ENCODE data around the gene TSKU.

TSKU gene

DNA sequence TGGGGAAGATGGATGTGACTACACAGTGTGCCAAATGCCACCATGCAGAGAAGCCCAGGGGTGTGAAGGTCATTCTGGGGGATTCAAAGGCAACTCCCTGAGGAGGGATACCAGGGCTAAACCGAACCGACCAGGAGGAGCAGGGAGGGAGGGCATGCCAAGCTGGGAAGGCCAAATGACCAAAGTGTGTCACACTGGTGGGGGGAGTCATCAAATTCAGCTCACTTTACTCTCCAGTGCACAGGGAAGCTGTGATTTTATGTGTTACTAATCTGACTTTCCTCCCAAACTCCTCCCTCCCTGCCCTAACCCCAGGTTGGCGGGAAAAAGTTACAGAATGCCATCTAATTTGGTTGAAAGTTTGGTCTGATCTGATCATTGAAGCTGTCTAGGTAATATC lies 29.7 kb upstream of the TSKU start:
- no peak for DNase-seq

GRCh38 chr11:76753950-76754349 lies 29.2 kb upstream of the TSKU start:
- DNase-seq, result no peak

DNA sequence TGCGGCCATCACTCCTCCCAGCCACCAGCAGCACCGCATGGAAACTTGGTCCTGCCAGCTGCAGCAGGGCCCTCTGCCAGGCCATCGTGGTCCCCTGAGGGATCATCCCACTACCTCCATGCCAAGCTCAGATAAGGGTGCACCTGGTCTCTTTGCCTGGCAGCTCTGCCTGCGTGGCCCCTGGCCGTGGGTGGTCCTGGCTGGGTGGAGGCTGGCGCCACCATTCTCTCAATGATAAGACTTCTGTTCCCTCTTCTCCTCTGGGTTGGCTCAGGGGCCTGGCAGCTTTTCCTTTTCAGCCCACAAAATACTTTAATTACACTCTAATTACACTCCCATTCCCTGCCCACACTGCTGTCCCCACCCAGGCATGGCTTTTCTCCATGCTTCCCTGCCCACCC lies 26.8 kb upstream of the TSKU start:
- no peak for DNase-seq

DNA sequence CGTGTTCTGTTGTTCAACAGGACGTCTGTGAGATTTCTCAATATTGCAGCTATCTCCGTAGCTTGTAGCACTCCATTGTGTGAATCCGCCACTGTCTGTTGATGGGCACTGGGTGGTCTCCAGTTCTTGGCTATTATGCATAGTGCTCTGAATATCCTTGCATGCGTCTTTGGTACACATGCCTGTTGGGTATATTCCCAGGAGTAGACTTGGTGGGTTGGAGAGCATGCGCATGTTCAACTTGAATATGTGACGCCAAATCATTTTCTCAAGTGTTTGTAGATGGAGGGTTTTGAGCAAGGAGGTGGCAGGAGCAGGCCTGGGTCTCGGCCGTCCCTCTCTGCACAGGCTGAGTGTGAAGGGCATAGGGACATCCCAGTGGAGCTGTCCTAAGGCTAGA lies 24.8 kb upstream of the TSKU start:
- DNase-seq, result no peak

GRCh38 chr11:76759092-76759491 lies 24.1 kb upstream of the TSKU start:
- no peak for DNase-seq

DNA sequence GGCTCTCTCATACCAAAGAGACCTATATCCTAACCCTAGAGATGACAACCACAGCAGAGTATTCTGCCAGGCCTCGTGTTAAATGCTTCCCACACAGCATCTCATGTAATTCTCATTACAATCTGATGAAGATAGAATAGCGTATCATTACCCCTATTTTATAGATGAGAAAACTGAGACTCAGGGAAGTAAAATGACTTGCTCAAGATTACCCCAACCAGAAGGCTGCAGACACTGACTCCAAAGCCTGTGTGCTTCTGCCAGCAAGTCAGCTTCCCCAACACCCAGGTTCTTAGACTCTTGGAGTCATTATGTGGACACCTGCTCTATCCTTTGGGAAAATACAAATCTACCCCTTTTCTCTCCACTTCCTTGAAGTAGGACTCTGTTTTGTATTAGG lies 23.6 kb upstream of the TSKU start:
- no peak for DNase-seq

DNA sequence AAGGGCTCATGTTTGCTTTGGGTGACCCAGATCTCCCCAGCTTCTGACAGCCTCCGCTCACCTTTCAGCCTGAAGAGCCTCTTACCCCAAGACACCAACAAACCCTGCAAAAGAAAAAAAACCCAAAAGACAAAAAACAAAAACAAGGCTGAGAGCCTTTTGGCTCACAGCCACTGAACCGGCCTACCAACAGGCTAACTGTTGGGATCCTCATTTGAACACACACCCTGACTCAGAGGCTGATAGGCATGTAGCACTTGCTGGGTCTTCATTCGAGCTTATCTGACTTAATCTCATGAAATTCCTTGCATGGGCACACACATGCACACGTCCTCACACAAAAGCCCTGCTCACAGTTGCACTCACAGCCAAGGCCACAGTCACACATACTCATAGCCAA lies 22.9 kb upstream of the TSKU start:
- DNase-seq, result no peak

GRCh38 chr11:76761718-76762355 lies 21.3 kb upstream of the TSKU start:
- no peak for DNase-seq

DNA sequence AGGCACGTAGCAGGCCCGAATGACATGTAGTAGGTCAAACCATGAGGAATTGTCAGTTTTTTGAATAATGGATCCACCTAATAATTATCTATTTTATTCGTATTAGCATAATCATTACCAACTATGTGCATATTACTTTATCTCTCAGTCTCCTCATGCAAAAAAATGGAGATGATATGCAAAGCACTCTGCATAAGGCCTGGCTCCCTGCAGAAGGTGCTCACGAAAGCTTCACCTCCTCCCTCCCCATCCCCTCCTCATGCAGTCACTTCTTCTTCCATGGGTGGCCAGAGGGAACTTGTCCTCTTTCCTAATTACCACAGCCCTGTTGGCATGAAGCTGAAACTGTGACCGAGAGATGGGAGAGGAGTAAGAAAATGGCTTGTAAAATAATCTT lies 20.8 kb upstream of the TSKU start:
- no peak for DNase-seq

DNA sequence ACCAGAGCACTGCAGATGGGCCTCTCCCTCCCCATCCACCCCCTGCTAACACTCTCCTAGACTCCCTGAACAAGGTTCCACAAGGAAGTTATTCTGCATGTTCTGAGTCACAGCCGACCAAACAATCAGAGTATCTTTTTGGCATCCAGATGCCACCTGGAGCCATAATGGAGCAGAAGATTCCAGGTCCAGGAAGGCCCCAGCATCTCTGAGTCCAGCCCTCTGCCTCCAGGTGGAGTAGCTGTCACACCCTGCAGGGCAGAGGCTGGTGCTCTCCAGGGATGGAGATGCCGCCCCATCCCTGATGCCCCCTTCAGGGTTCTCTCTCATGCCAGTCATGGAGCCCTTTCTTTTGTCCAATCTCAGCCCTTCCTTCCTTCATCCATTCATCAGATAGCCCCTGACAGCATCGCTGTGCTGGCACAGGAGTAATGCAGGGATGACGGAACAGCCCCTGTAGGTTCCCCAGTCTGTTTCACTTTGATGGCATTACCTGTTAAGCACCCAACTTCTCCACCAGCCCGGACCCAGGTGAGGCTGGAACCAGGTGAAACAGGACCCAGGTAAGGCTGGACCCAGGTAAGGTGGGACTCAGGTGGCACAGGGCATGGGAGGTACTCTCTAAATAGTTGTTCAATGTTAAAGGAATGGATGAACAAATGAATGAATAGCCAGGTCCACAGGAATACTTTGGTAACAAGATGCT lies 20.1 kb upstream of the TSKU start:
- DNase-seq, result no peak

DNA sequence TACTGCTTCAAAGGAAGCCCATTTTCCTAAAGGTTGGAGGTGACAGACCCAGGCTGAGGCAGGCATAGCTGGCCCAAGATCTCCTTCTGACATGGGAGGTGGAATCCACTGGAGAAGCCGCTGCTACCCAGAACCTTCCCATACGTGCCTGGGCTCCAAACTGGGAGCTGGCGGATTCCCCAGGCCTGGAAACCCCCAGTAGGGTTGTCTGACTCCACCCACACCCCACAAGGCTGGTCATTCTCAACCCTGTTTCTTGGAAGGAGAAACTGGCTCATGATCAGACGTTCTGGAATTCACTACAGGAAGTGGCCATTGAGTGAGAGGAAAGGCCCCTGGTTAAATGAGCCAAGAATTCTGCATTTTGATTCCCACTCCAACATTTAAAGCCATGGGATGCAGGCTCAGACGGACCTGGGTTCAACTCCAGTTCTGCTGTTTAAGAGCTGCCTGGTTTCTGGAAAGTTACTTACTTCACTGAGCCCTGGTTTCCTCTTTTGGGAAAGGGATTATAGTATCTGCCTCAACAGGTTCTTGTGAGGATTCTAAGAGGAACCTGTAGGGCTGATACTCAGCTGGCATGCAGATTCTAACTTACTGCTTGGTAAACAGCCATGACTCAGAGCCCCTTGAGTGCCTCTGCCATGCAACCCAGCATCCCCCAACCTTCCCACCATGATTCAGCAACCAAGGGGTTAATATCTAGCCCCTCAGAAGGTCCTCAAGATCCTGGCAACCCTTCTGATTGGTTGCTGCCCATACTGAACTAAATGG lies 19.4 kb upstream of the TSKU start:
- DNase-seq, result no peak

DNA sequence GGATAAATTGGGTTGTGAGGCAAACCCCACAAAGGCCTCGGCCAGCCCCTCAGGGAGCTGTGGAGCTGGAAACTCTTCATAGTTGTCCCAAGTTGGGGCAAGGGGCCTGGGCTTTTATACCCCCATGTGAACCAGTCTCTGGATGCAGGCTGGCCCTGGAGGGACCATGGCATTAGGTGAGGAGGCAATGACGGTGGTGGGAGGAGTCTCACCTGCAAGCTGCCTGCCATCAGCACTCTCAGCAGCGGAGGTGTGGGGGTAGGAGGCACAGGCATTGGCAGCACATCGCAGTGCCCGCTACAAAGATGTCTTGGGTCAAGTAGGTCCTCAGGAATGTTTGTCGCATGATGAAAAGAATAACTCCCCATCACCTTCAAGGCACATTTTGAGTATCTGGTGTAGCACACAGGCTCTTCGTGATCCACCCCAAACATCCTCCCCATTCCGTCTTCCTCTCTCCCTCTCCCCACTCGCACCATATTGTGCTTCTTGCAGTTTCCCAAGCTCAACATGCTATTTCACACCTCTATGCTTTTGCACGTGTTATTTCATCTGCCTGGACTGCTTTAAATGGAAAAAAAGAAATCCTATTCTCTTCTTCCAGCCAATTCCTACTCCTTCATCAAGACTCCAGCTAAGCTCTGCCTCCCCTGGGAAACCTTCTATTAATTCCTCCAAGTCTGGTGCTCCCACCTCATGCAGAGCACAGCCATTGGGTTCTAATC lies 18.1 kb upstream of the TSKU start:
- DNase-seq, result no peak

GRCh38 chr11:76765863-76766350 lies 17.2 kb upstream of the TSKU start:
- no peak for DNase-seq

GRCh38 chr11:76766521-76766920 lies 16.6 kb upstream of the TSKU start:
- DNase-seq, result no peak

GRCh38 chr11:76767659-76768058 lies 15.5 kb upstream of the TSKU start:
- no peak for DNase-seq

- peak; percentile 17 for DNase-seq
Observed at GRCh38 chr11:76768088-76768908, 14.9 kb upstream of the TSKU start.

DNA sequence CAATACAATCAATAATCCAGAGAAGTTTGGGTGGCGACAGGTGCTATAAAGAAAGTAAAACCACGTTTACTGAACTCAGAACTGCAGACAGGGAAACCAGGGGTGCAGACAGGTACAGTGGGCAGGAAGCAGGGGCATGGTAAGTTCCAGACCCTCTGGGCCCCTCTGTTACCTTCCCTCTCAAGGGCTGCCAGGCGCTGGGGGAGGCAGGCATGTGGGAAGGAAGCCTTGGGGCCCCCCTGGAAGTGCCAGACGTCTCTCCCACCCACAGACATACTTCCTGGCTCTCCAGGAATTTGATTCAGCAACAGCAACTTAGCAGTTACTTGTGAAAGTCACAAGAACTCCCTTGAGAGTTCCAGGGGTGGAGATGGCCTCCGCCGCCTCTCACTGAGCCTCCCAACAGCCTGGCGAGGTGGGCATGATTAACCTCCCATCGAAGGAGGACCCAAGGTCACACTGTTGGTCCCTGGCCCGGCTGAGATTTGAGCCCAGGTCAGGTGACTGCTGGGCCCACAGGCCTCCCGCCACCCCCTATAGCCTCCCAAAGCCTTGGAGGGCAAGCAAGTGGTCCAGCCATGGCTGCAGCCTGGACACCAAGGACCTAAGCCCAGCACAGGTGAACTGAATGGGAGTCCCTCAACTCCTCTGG lies 14.1 kb upstream of the TSKU start:
- no peak for DNase-seq

DNA sequence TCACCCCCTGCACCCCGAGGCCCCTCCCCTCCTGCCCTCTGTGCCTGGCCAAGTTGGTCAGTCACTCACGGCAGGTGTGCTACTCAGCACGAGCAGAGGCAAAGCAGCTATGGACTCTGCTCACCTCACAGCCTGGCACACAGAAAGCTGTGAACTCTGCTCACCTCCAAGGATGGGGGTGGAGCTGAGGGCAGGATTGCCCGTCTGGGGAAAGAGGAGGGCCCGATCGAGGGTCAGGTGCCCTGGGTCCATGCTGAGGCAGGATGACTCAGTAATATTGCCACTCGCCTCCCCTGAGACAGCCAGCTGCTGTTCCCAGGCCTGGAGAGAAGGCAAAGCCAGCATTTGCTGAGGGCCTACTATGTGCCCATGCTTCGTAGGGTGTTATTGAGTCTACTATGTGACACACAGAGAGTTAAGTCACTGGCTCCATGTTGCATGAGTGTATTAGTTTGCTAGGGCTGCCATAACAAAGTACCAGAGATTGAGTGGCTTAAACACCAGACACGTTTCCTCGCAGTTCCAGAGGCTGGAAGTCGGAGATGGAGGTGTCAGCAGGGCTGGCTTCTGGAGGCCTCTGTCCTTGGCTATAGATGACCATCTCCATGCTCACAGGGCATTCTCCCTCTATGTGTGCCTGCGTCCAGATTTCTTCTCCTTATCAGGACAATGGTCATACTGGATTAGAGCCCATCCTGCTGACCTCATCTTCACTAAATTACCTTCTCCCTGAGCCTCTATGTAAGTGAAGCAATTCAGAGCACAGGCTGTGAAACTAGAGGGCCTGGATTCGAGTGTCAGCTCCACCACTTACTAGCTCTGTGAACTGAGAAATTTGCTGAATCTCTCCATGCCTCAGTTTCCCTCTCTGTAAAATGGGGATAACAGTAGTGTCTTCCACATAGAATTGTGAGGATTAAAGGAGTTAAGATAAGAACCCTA lies 13.2 kb upstream of the TSKU start:
- DNase-seq, result no peak

- DNase-seq, result no peak
Observed at GRCh38 chr11:76770642-76771445, 12.3 kb upstream of the TSKU start.

Data from CD4-positive, alpha-beta T cell treated with Interleukin-12 subunit alpha and Interleukin-12 subunit beta, for 1 hour (primary cell).